Activated naive CD8-positive, alpha-beta T cell treated with anti-CD3 and anti-CD28 coated beads, Interleukin-2, amount 10 ng/mL, durations not matched to agents 7 days and 5 days (primary cell): Measurements from ENCODE around the gene LRP1B. TPM values are rescaled to one million over a fixed set of nuclear protein-coding genes. Genes with fewer than 3 reads are reported as not detected.

Experiments
- ATAC-seq: fragments of 150-1000 bp; cut with Tn5 transposase; one replicate; pipeline ENCODE4 v1.10.0; 2021; ENCODE audit warnings: low read depth, moderate library complexity
- POLR2A ChIA-PET: fragments of 350-600 bp; sonication (Branson Sonifier 250); formaldehyde crosslinking; loops from one replicate; lab custom pipeline; 2021; ENCODE audit warnings: antibody characterized with exemption; lab: Charles Lee
- DNase-seq: peaks from one replicate; pipeline ENCODE4 v3.0.0; 2021
- H3K27ac Mint-ChIP-seq: one replicate; pipeline ENCODE4 v1.8.0; 2022; ENCODE audit warnings: mild to moderate bottlenecking, mixed read lengths
- H3K27me3 Mint-ChIP-seq: one replicate; pipeline ENCODE4 v1.8.0; 2022; ENCODE audit warnings: mild to moderate bottlenecking, moderate library complexity, mixed read lengths
- H3K36me3 Mint-ChIP-seq: one replicate; pipeline ENCODE4 v1.8.0; 2021; ENCODE audit warnings: mild to moderate bottlenecking, mixed read lengths
- H3K4me1 Mint-ChIP-seq: one replicate; pipeline ENCODE4 v1.8.0; 2021; ENCODE audit warnings: mixed read lengths
- H3K4me3 Mint-ChIP-seq: one replicate; pipeline ENCODE4 v1.8.0; 2022; ENCODE audit warnings: mild to moderate bottlenecking, moderate library complexity, mixed read lengths
- H3K9me3 Mint-ChIP-seq: one replicate; pipeline ENCODE4 v1.8.0; 2021; ENCODE audit warnings: mixed read lengths
- total RNA-seq, 2 experiments: library from RNA; stranded (reverse); gene quantifications; one replicate each; pipeline ENCODE4 v1.2.3, GENCODE V29; 2021

The LRP1B gene
- total RNA-seq, 2 experiments from 2014 or later, result not detected

GRCh38 chr2:141048951-141049350 is 1081.9 kb downstream of the LRP1B start:
- H3K27ac Mint-ChIP-seq, result no peak overlapping the region
- H3K4me1 Mint-ChIP-seq, result no peaks in the 10 kb centered on the region
- H3K36me3 Mint-ChIP-seq, result no peaks in the 10 kb centered on the region
- no peaks in the 10 kb centered on the region for H3K9me3 Mint-ChIP-seq
- POLR2A ChIA-PET, result no interaction called here
- H3K4me3 Mint-ChIP-seq, result no peak overlapping the region
- H3K27me3 Mint-ChIP-seq, result no peaks in the 10 kb centered on the region
- DNase-seq (no peak), ATAC-seq (no peak)

- Mint-ChIP-seq H3K4me1 (no peaks in the 10 kb centered on the region), H3K9me3 (peaks cover 2% of the 10 kb centered on the region), H3K27ac (no peak overlapping the region), H3K27me3 (no peaks in the 10 kb centered on the region), H3K36me3 (no peaks in the 10 kb centered on the region), H3K4me3 (no peak overlapping the region)
- POLR2A ChIA-PET, result no interaction called here
- DNase-seq (no peak), ATAC-seq (no peak)
Measured at GRCh38 chr2:141041281-141041680, 1089.5 kb downstream of the LRP1B start.

- Mint-ChIP-seq H3K27me3 (no peaks in the 10 kb centered on the region), H3K4me1 (no peaks in the 10 kb centered on the region), H3K4me3 (no peak overlapping the region), H3K36me3 (no peaks in the 10 kb centered on the region), H3K9me3 (peaks cover 4% of the 10 kb centered on the region), H3K27ac (no peak overlapping the region)
- POLR2A ChIA-PET, result no interaction called here
- DNase-seq, result no peak
- ATAC-seq, result no peak
Measured at GRCh38 chr2:141038341-141038740, 1092.5 kb downstream of the LRP1B start.

GRCh38 chr2:141037361-141037760 is 1093.5 kb downstream of the LRP1B start:
- ATAC-seq, result no peak
- no peak for DNase-seq
- Mint-ChIP-seq H3K9me3 (peaks cover 4% of the 10 kb centered on the region), H3K4me1 (no peaks in the 10 kb centered on the region), H3K36me3 (no peaks in the 10 kb centered on the region), H3K4me3 (no peak overlapping the region), H3K27me3 (no peaks in the 10 kb centered on the region), H3K27ac (no peak overlapping the region)
- POLR2A ChIA-PET, result no interaction called here

GRCh38 chr2:141035846-141036420 is 1094.9 kb downstream of the LRP1B start:
- no peaks in the 10 kb centered on the region for H3K4me1 Mint-ChIP-seq
- DNase-seq (no peak), ATAC-seq (no peak)
- H3K27ac Mint-ChIP-seq, result no peak overlapping the region
- H3K36me3 Mint-ChIP-seq, result no peaks in the 10 kb centered on the region
- POLR2A ChIA-PET, result no interaction called here
- H3K4me3 Mint-ChIP-seq, result no peak overlapping the region
- H3K9me3 Mint-ChIP-seq, result peaks cover 5% of the 10 kb centered on the region
- no peaks in the 10 kb centered on the region for H3K27me3 Mint-ChIP-seq

GRCh38 chr2:141029428-141030078 is 1101.3 kb downstream of the LRP1B start:
- Mint-ChIP-seq H3K27ac (no peak overlapping the region), H3K27me3 (no peaks in the 10 kb centered on the region), H3K9me3 (peaks cover 6% of the 10 kb centered on the region), H3K4me1 (no peaks in the 10 kb centered on the region), H3K4me3 (no peak overlapping the region), H3K36me3 (no peaks in the 10 kb centered on the region)
- DNase-seq (no peak), ATAC-seq (no peak)
- POLR2A ChIA-PET, result no interaction called here

GRCh38 chr2:141027221-141027620 is 1103.6 kb downstream of the LRP1B start:
- H3K36me3 Mint-ChIP-seq, result no peaks in the 10 kb centered on the region
- POLR2A ChIA-PET, result no interaction called here
- no peaks in the 10 kb centered on the region for H3K27me3 Mint-ChIP-seq
- H3K9me3 Mint-ChIP-seq, result peaks cover 6% of the 10 kb centered on the region
- DNase-seq (no peak), ATAC-seq (no peak)
- H3K27ac Mint-ChIP-seq, result no peak overlapping the region
- H3K4me3 Mint-ChIP-seq, result no peak overlapping the region
- H3K4me1 Mint-ChIP-seq, result no peaks in the 10 kb centered on the region

GRCh38 chr2:141021611-141022010 is 1109.2 kb downstream of the LRP1B start:
- H3K4me1 Mint-ChIP-seq, result no peaks in the 10 kb centered on the region
- no peaks in the 10 kb centered on the region for H3K9me3 Mint-ChIP-seq
- no peak overlapping the region for H3K4me3 Mint-ChIP-seq
- H3K27me3 Mint-ChIP-seq, result no peaks in the 10 kb centered on the region
- H3K27ac Mint-ChIP-seq, result no peak overlapping the region
- ATAC-seq (no peak), DNase-seq (no peak)
- POLR2A ChIA-PET, result no interaction called here
- H3K36me3 Mint-ChIP-seq, result no peaks in the 10 kb centered on the region

- no peak for ATAC-seq
- H3K27ac Mint-ChIP-seq, result no peak overlapping the region
Measured at GRCh38 chr2:141021109-141021508, 1109.7 kb downstream of the LRP1B start.

GRCh38 chr2:141020346-141020745 is 1110.5 kb downstream of the LRP1B start:
- POLR2A ChIA-PET, result no interaction called here
- H3K9me3 Mint-ChIP-seq, result no peaks in the 10 kb centered on the region
- no peak for ATAC-seq
- no peak overlapping the region for H3K27ac Mint-ChIP-seq
- H3K27me3 Mint-ChIP-seq, result no peaks in the 10 kb centered on the region
- no peaks in the 10 kb centered on the region for H3K36me3 Mint-ChIP-seq
- no peaks in the 10 kb centered on the region for H3K4me1 Mint-ChIP-seq
- no peak overlapping the region for H3K4me3 Mint-ChIP-seq
- DNase-seq, result no peak

More at GRCh38 chr2:141021109-141021508, 1109.7 kb downstream of the LRP1B start:
- Mint-ChIP-seq H3K4me1 (no peaks in the 10 kb centered on the region), H3K27me3 (no peaks in the 10 kb centered on the region), H3K36me3 (no peaks in the 10 kb centered on the region), H3K4me3 (no peak overlapping the region), H3K9me3 (no peaks in the 10 kb centered on the region)
- POLR2A ChIA-PET, result no interaction called here
- no peak for DNase-seq

GRCh38 chr2:141015341-141016047 is 1115.3 kb downstream of the LRP1B start:
- Mint-ChIP-seq H3K27ac (no peak overlapping the region), H3K36me3 (no peaks in the 10 kb centered on the region), H3K4me3 (no peak overlapping the region), H3K27me3 (no peaks in the 10 kb centered on the region), H3K4me1 (no peaks in the 10 kb centered on the region), H3K9me3 (no peaks in the 10 kb centered on the region)
- DNase-seq, result no peak
- POLR2A ChIA-PET, result no interaction called here
- ATAC-seq, result no peak

- Mint-ChIP-seq H3K4me1 (no peaks in the 10 kb centered on the region), H3K27ac (no peak overlapping the region), H3K36me3 (no peaks in the 10 kb centered on the region), H3K27me3 (no peaks in the 10 kb centered on the region), H3K4me3 (no peak overlapping the region), H3K9me3 (peaks cover 3% of the 10 kb centered on the region)
- POLR2A ChIA-PET, result no interaction called here
- no peak for ATAC-seq
- no peak for DNase-seq
Measured at GRCh38 chr2:141003967-141004657, 1126.7 kb downstream of the LRP1B start.

- no peak for DNase-seq
- no peak overlapping the region for H3K4me3 Mint-ChIP-seq
- POLR2A ChIA-PET, result no interaction called here
- no peak overlapping the region for H3K27ac Mint-ChIP-seq
- no peaks in the 10 kb centered on the region for H3K4me1 Mint-ChIP-seq
- no peaks in the 10 kb centered on the region for H3K27me3 Mint-ChIP-seq
- ATAC-seq, result no peak
- no peaks in the 10 kb centered on the region for H3K36me3 Mint-ChIP-seq
- peaks cover 3% of the 10 kb centered on the region for H3K9me3 Mint-ChIP-seq
Measured at GRCh38 chr2:141001750-141002149, 1129.1 kb downstream of the LRP1B start.
